Measurements from ENCODE around the gene HM13. TPM values are rescaled to one million over a fixed set of nuclear protein-coding genes. Genes with fewer than 3 reads are reported as not detected.
A peak's percentile ranks its signal among the peaks of the same experiment; 100 is the strongest.

Gene HM13
- total RNA-seq, 1 experiment from 2014 or later, result 183 TPM

GRCh38 chr20:31617432-31618104 lies 103.3 kb downstream of the HM13 start:
- Histone ChIP-seq H4K20me1 (ENCODE audit: insufficient read depth) (no peaks in the 10 kb centered on the region), H3K9me3 (ENCODE audit: control insufficient read depth in 1 of 2, insufficient read depth in 1 of 2, low read depth in 1 of 2, low read length in 2 of 2) (no peaks in the 10 kb centered on the region), H3K4me1 (ENCODE audit: control insufficient read depth in 1 of 2, insufficient read depth in 2 of 2, low read length in 2 of 2) (peaks cover 1 to 5% of the 10 kb centered on the region in 2 experiments; a peak in 3 of 4 replicates), H2AFZ (ENCODE audit: low read depth, low read length, poor library complexity, severe bottlenecking) (no peak overlapping the region), H3K27ac (ENCODE audit: low read depth, low read length) (no peak overlapping the region), H3K4me2 (ENCODE audit: low read length) (no peak overlapping the region), H3K79me2 (ENCODE audit: insufficient read depth, low read length) (no peaks in the 10 kb centered on the region), H3K9me2 (ENCODE audit: insufficient read depth) (no peaks in the 10 kb centered on the region), H3K4me3 (replicated peaks in 1 of 2; ENCODE audit: low read depth in 1 of 2, low read length in 2 of 2) (no peak overlapping the region), H3K27me3 (ENCODE audit: insufficient read depth, low read length) (no peaks in the 10 kb centered on the region), H3K36me3 (ENCODE audit: control insufficient read depth in 1 of 2, insufficient read depth in 2 of 2, low read length in 2 of 2) (no peaks in the 10 kb centered on the region), H3K9ac (ENCODE audit: low read length) (no peak overlapping the region)
- intact Hi-C loops (cut with micrococcal nuclease), result no loop called here
- ChIA-PET CTCF (interaction anchor here (1.0 kb wide), 1 partner anchor 60 kb away, joined by 8 read pairs; no protein-coding TSS in a partner anchor), POLR2A (interaction anchor here (1.0 to 1.6 kb wide), 2 partner anchors 13 to 51 kb away, joined by 3 to 4 read pairs; partner anchors contain the start of gene ID1), RAD21 (ENCODE audit: low non-redundant PET in 1 of 2, low total read pairs in 2 of 2, uncharacterized antibody in 2 of 2, unreplicated experiment in 2 of 2) (no interaction called here)
- no peak for ATAC-seq
- DNase-seq (ENCODE audit: low read depth, low spot score), result no peak
- TF ChIP-seq SIN3A (IDR thresholded peaks at IDR 0.05; ENCODE audit: low read depth) (no peak), ZNF274 (IDR thresholded peaks at IDR 0.05; ENCODE audit: low read depth, low read length) (no peak), POLR2A (IDR thresholded peaks at IDR 0.05; ENCODE audit: borderline replicate concordance, extremely low read depth, insufficient read depth, insufficient read length) (no peak)
- BruUV-seq (replicated peaks), result no TSS peak

Small RNAs within 50 kb of the gene (microRNA-seq; reads per million reads assigned to microRNA genes)
- gene MIR3193 (ENCODE audit: borderline number of aligned reads), result 4.0 reads per million, percentile 4 among the genes with 10 or more reads in this experiment

Other genes with a start within 250 kb of the HM13 start
- not detected for gene DEFB116, start 205.9 kb upstream of the HM13 start, total RNA-seq (2021; ENCODE audit: unreplicated experiment)
- not detected for gene DEFB118, start 145.8 kb upstream of the HM13 start, total RNA-seq (2021; ENCODE audit: unreplicated experiment)
- not detected for gene DEFB119, start 123.9 kb upstream of the HM13 start, total RNA-seq (2021; ENCODE audit: unreplicated experiment)
- gene DEFB121, start 108.2 kb upstream of the HM13 start, total RNA-seq (2021; ENCODE audit: unreplicated experiment), result not detected
- not detected for gene DEFB123, start 73.8 kb upstream of the HM13 start, total RNA-seq (2021; ENCODE audit: unreplicated experiment)
- gene DEFB124, start 39.3 kb upstream of the HM13 start, total RNA-seq (2021; ENCODE audit: unreplicated experiment), result not detected
- not detected for gene REM1, start 39.2 kb upstream of the HM13 start, total RNA-seq (2021; ENCODE audit: unreplicated experiment)
- gene ID1, start 90.8 kb downstream of the HM13 start, total RNA-seq (2021; ENCODE audit: unreplicated experiment), result 811 TPM
- not detected for gene COX4I2, start 123.5 kb downstream of the HM13 start, total RNA-seq (2021; ENCODE audit: unreplicated experiment)
- 226 TPM for gene BCL2L1, start 208.4 kb downstream of the HM13 start, total RNA-seq (2021; ENCODE audit: unreplicated experiment)
- 163 TPM for gene TPX2, start 224.8 kb downstream of the HM13 start, total RNA-seq (2021; ENCODE audit: unreplicated experiment)

All from HCT116 (cell line).